ENCODE data around the gene OBSCN. TPM values are rescaled to one million over a fixed set of nuclear protein-coding genes. Genes with fewer than 3 reads are reported as not detected.

Gene OBSCN
- total and polyA plus RNA-seq, 10 of the 15 experiments (the other 5 are each of a cell fraction or from before 2014, with no cell fraction given) = 0.01 to 0.36 (median 0.08) TPM; not detected in 2

DNA sequence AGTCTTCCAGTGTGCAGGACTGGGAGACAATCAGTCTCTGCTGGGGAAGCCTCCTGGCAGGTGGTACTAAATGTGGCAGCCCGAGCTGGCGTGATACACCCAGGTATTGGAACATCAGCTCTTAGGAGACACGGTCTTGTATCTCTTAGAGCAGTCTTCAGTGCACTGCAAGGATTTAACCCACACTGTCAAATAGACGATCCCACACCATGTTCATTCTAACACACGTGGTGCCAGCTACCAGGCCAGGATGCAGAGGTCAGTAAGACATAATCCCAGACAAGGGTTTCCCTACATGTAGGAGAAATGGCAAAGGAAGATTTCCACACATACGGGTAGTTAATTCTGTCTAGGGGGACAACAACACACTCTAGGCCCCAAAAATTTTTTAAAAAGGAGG lies 190.1 kb downstream of the OBSCN start:
- ChIA-PET POLR2A (no interaction called here), RAD21 (ENCODE audit: unreplicated experiment) (no interaction called here), CTCF (interaction anchor here (0.6 kb wide), 1 partner anchor 14 kb away, joined by 3 read pairs; no protein-coding TSS in a partner anchor), SMC1A (ENCODE audit: uncharacterized antibody, unreplicated experiment) (no interaction called here)
- no peak overlapping the region for H3K27ac ChIP-seq (ENCODE audit: control insufficient read depth, insufficient read depth)
- no peaks in the 10 kb centered on the region for H3K27me3 ChIP-seq (replicated peaks in 1 of 2; ENCODE audit: control insufficient read depth in 2 of 2, insufficient read depth in 2 of 2, low read length in 1 of 2)
- in situ Hi-C loops (cut with MboI) = no loop called here
- peaks cover 16 to 28% of the 10 kb centered on the region in 2 experiments for H3K36me3 ChIP-seq (ENCODE audit: control insufficient read depth in 2 of 2, insufficient read depth in 2 of 2, low read length in 1 of 2)
- H3K4me2 ChIP-seq (ENCODE audit: control insufficient read depth, insufficient read depth) = no peak overlapping the region
- H2AFZ ChIP-seq (ENCODE audit: control insufficient read depth, low read depth, low read length) = no peak overlapping the region
- intact Hi-C loops (cut with micrococcal nuclease; ENCODE audit: unreplicated experiment) = no loop called here
- H3K9ac ChIP-seq (ENCODE audit: control insufficient read depth, insufficient read depth, low read length) = no peak overlapping the region
- DNase-seq (ENCODE audit: low read depth, low spot score) = no peak
- no peak for FAIRE-seq
- H4K20me1 ChIP-seq (ENCODE audit: control insufficient read depth, insufficient read depth) = no peaks in the 10 kb centered on the region
- no peak for ATAC-seq
- no peaks in the 10 kb centered on the region for H3K9me3 ChIP-seq (replicated peaks; ENCODE audit: control insufficient read depth, insufficient read depth, low read length)
- WGBS (ENCODE audit: insufficient coverage, insufficient replicate concordance, low lambda C conversion rate, missing lambda C conversion rate) = 74% methylated on average over 6 of the region's 6 CpGs
- no peaks in the 10 kb centered on the region for H3K4me1 ChIP-seq (ENCODE audit: control insufficient read depth, insufficient read depth, low read length)
- no TSS peak for BruUV-seq (replicated peaks)
- peaks cover 9% of the 10 kb centered on the region for H3K79me2 ChIP-seq (ENCODE audit: control insufficient read depth, insufficient read depth, low read length)
- no peak overlapping the region for H3K4me3 ChIP-seq
- no peak for TF ChIP-seq SIN3A (IDR thresholded peaks at IDR 0.05; ENCODE audit: low read depth, low read length)
- no peak for TF ChIP-seq SRF (IDR thresholded peaks at IDR 0.05; ENCODE audit: low read depth in 2 of 2, low read length in 2 of 2)
- no peak for TF ChIP-seq MXI1 (IDR thresholded peaks at IDR 0.05; ENCODE audit: low read depth, low read length)
- no peak for TF ChIP-seq ZNF274 (IDR thresholded peaks at IDR 0.05; ENCODE audit: insufficient read depth, insufficient read length)
- TF ChIP-seq, protein P1, sequence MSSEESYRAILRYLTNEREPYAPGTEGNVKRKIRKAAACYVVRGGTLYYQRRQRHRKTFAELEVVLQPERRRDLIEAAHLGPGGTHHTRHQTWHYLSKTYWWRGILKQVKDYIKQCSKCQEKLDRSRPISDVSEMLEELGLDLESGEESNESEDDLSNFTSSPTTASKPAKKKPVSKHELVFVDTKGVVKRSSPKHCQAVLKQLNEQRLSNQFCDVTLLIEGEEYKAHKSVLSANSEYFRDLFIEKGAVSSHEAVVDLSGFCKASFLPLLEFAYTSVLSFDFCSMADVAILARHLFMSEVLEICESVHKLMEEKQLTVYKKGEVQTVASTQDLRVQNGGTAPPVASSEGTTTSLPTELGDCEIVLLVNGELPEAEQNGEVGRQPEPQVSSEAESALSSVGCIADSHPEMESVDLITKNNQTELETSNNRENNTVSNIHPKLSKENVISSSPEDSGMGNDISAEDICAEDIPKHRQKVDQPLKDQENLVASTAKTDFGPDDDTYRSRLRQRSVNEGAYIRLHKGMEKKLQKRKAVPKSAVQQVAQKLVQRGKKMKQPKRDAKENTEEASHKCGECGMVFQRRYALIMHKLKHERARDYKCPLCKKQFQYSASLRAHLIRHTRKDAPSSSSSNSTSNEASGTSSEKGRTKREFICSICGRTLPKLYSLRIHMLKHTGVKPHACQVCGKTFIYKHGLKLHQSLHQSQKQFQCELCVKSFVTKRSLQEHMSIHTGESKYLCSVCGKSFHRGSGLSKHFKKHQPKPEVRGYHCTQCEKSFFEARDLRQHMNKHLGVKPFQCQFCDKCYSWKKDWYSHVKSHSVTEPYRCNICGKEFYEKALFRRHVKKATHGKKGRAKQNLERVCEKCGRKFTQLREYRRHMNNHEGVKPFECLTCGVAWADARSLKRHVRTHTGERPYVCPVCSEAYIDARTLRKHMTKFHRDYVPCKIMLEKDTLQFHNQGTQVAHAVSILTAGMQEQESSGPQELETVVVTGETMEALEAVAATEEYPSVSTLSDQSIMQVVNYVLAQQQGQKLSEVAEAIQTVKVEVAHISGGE (CRISPR knock-in tag; IDR thresholded peaks at IDR 0.05) = no peak
- TF ChIP-seq CEBPB (IDR thresholded peaks at IDR 0.05; ENCODE audit: borderline replicate concordance in 1 of 2, low read depth in 2 of 2, low read length in 2 of 2) = no peak
